HepG2 (cell line): ENCODE data around the gene ALPI. TPM values are rescaled to one million over a fixed set of nuclear protein-coding genes. Genes with fewer than 3 reads are reported as not detected.

Experiments
- ATAC-seq: fragments of 200-7000 bp; cut with Tn5 transposase; 3 replicates; pipeline ENCODE4 v1.9.1; 2020; ENCODE audit warnings: mild to moderate bottlenecking, moderate library complexity
- BruUV-seq: library from RNA; stranded (reverse); fragments of 400-500 nt; replicated peaks from 2 replicates; lab custom pipeline; 2021; lab: Mats Ljungman, UMichigan
- CTCF ChIA-PET: fragments of 300-600 bp; formaldehyde crosslinking; extraction: SDS; loops from one replicate; lab custom pipeline; 2021; ENCODE audit warnings: low total read pairs, inconsistent platforms, low intra/inter-chr PET ratio; lab: Yijun Ruan, JAX
- POLR2A ChIA-PET: fragments of 350-600 bp; sonication (Branson Sonifier 250); formaldehyde crosslinking; loops from one replicate; lab custom pipeline; 2020; ENCODE audit warnings: antibody characterized with exemption, inconsistent platforms; lab: Yijun Ruan, JAX
- DNase-seq: peaks from one replicate; pipeline ENCODE4 v3.0.0-alpha.2; 2015; ENCODE audit warnings: low spot score
- FAIRE-seq: peaks from 3 replicates; lab custom pipeline; 2011; peaks lifted over from hg19 to GRCh38; lab: Jason Lieb, UNC
- H2AFZ ChIP-seq: one replicate; pipeline ENCODE4 v1.6.1; 2011; ENCODE audit warnings: low read length, inconsistent platforms
- H3K27ac ChIP-seq: fragments of 300-600 bp; 3 replicates; pipeline ENCODE4 v1.8.0; 2011; ENCODE audit warnings: mixed run types, mild to moderate bottlenecking, mixed read lengths, low read length, inconsistent platforms; ENCODE audit not compliant: insufficient read depth; ENCODE audit errors: extremely low read length
- H3K27me3 ChIP-seq, 2 experiments: fragments of 200-600 bp in 1 of 2; 2 replicates in 1 of 2; 3 replicates in 1 of 2; pipeline versions ENCODE4 v1.6.0 to v1.8.0; 2011; ENCODE audit warnings: low read length in 2 of 2, mild to moderate bottlenecking in 2 of 2, moderate library complexity in 2 of 2, inconsistent platforms in 1 of 2; ENCODE audit not compliant: insufficient read depth in 2 of 2, control insufficient read depth in 1 of 2
- H3K36me3 ChIP-seq, 2 experiments: fragments of 200-600 bp in 1 of 2; replicated peaks in 1 of 2; 2 replicates in 1 of 2; 3 replicates in 1 of 2; pipeline versions ENCODE4 v1.5.1 to v1.8.0; 2011; ENCODE audit warnings: low read length in 2 of 2, inconsistent platforms in 1 of 2; ENCODE audit not compliant: insufficient read depth in 2 of 2, control insufficient read depth in 1 of 2
- H3K4me1 ChIP-seq: 2 replicates; pipeline ENCODE4 v1.5.1; 2012; ENCODE audit warnings: low read length, inconsistent platforms; ENCODE audit not compliant: insufficient read depth
- H3K4me2 ChIP-seq: 2 replicates; pipeline ENCODE4 v1.6.0; 2011; ENCODE audit warnings: low read depth, low read length, inconsistent platforms
- H3K4me3 ChIP-seq, 3 experiments: fragments of 200-600 bp in 1 of 3; sonication (generic), shearing (Covaris generic) in 1 of 3; replicated peaks in 1 of 3; 2 replicates each; pipeline ENCODE4 v1.5.1; 2011 to 2016; ENCODE audit warnings: low read length in 3 of 3, inconsistent platforms in 2 of 3, low read depth in 2 of 3, mild to moderate bottlenecking in 2 of 3, control low read depth in 1 of 3, mixed read lengths in 1 of 3; ENCODE audit not compliant: insufficient read depth in 1 of 3
- H3K79me2 ChIP-seq: one replicate; pipeline ENCODE4 v1.6.1; 2011; ENCODE audit warnings: low read length, inconsistent platforms; ENCODE audit not compliant: insufficient read depth
- H3K9ac ChIP-seq: 2 replicates; pipeline ENCODE4 v1.6.0; 2011; ENCODE audit warnings: mild to moderate bottlenecking, low read depth, low read length, inconsistent platforms; ENCODE audit not compliant: insufficient read depth
- H3K9me3 ChIP-seq: 2 replicates; pipeline ENCODE4 v1.5.1; 2012; ENCODE audit warnings: mild to moderate bottlenecking, low read length
- H4K20me1 ChIP-seq: 2 replicates; pipeline ENCODE4 v1.6.0; 2011; ENCODE audit warnings: inconsistent platforms, mild to moderate bottlenecking, low read length, moderate library complexity; ENCODE audit not compliant: insufficient read depth
- ARHGAP35 ChIP-seq: sonication (generic); formaldehyde crosslinking; IDR thresholded peaks from 2 replicates; pipeline ENCODE4 v1.9.0; 2022; ENCODE audit warnings: mild to moderate bottlenecking, inconsistent platforms, moderate library complexity, missing genetic modification reagents, borderline replicate concordance
- BRF2 ChIP-seq: sonication (generic); formaldehyde crosslinking; IDR thresholded peaks from 2 replicates; pipeline ENCODE4 v1.8.1; 2022; ENCODE audit warnings: mild to moderate bottlenecking, missing genetic modification reagents
- SMAD3 ChIP-seq: sonication (generic); formaldehyde crosslinking; IDR thresholded peaks from 2 replicates; pipeline ENCODE4 v1.4.0; 2020; ENCODE audit warnings: missing genetic modification reagents
- SP1 ChIP-seq, 2 experiments: fragments of 450-650 bp in 1 of 2; sonication (generic) in 1 of 2; formaldehyde crosslinking in 1 of 2; IDR thresholded peaks; 2 replicates each; pipeline versions ENCODE4 v1.4.0 to v1.6.1; 2016 to 2020; ENCODE audit warnings: missing genetic modification reagents in 1 of 2
- STAT5B ChIP-seq: sonication (generic); formaldehyde crosslinking; IDR thresholded peaks from 2 replicates; pipeline ENCODE4 v1.4.0; 2020; ENCODE audit warnings: missing genetic modification reagents
- ZBTB20 ChIP-seq: sonication (generic); formaldehyde crosslinking; IDR thresholded peaks from 2 replicates; pipeline ENCODE4 v1.8.1; 2023; ENCODE audit warnings: missing genetic modification reagents, low read depth, mild to moderate bottlenecking, borderline replicate concordance
- ZNF335 ChIP-seq: sonication (generic); formaldehyde crosslinking; IDR thresholded peaks from 2 replicates; pipeline ENCODE4 v1.4.0; 2020; ENCODE audit warnings: missing genetic modification reagents
- ZZZ3 ChIP-seq: sonication (generic); formaldehyde crosslinking; IDR thresholded peaks from 2 replicates; pipeline ENCODE4 v1.4.0; 2020; ENCODE audit warnings: missing genetic modification reagents, mild to moderate bottlenecking, borderline replicate concordance
- WGBS: methylation state at CpG from one replicate; pipeline ENCODE4 v1.1.6; 2017; ENCODE audit warnings: low lambda C conversion rate; 5-methylcytosine and 5-hydroxymethylcytosine counted together
- in situ Hi-C: cut with HindIII; loops from 2 replicates; pipeline ENCODE4 v1.10.0; 2017; ENCODE audit warnings: low pct_unique_long_range_greater_than_20kb; ENCODE audit not compliant: extremely low pct_ligation_motif_present
- intact Hi-C: fragments of 100-400 bp; cut with micrococcal nuclease; formaldehyde crosslinking; loops from one replicate; pipeline ENCODE4 v1.10.0; 2022; ENCODE audit not compliant: unreplicated experiment
- polyA plus RNA-seq, 8 experiments: library from polyadenylated mRNA; depleted of rRNA in 3 of 8; stranded (reverse) in 7 of 8; unstranded in 1 of 8; fragments of >200 nt; fragmentation: Illumina TruSeq in 4 of 8; extraction: Trizol in 4 of 8; gene quantifications; 2 replicates each; pipeline versions ENCODE4 v1.2.1 to v1.2.3, GENCODE V29; 2011 to 2016; ENCODE audit warnings: low read depth in 4 of 8, missing spikeins in 1 of 8, mixed read lengths in 1 of 8; ENCODE audit not compliant: insufficient read depth in 1 of 8
- total RNA-seq, 5 experiments: library from RNA; depleted of rRNA; stranded (reverse); fragments of >200 nt; fragmentation: Illumina TruSeq; extraction: Trizol; gene quantifications; 2 replicates each; pipeline ENCODE4 v1.2.3, GENCODE V29; 2016; ENCODE audit warnings: low read depth in 1 of 5
- TF ChIP-seq, protein P1 (sequence below): sonication (generic); formaldehyde crosslinking; IDR thresholded peaks from 2 replicates; pipeline ENCODE4 v1.8.1; 2023; ENCODE audit warnings: mild to moderate bottlenecking, missing genetic modification reagents, borderline replicate concordance

Gene ALPI
- total and polyA plus RNA-seq, 2 of the 13 experiments (the other 11 are each of a cell fraction or from before 2014, with no cell fraction given), result not detected

GRCh38 chr2:232415736-232416520 is 40.0 kb upstream of the ALPI start:
- BruUV-seq, result no TSS peak
- H3K4me3 ChIP-seq, result no peak overlapping the region
- H3K9me3 ChIP-seq, result no peaks in the 10 kb centered on the region
- FAIRE-seq (no peak), DNase-seq (no peak), ATAC-seq (no peak)
- no peak overlapping the region for H3K27ac ChIP-seq
- intact Hi-C loops, result no loop called here
- no peak overlapping the region for H3K4me2 ChIP-seq
- in situ Hi-C loops, result no loop called here
- no peaks in the 10 kb centered on the region for H3K79me2 ChIP-seq
- no peaks in the 10 kb centered on the region for H4K20me1 ChIP-seq
- no peak overlapping the region for H2AFZ ChIP-seq
- H3K36me3 ChIP-seq, result no peaks in the 10 kb centered on the region
- ChIA-PET POLR2A (no interaction called here), CTCF (no interaction called here)
- H3K4me1 ChIP-seq, result no peaks in the 10 kb centered on the region
- no peak overlapping the region for H3K9ac ChIP-seq
- H3K27me3 ChIP-seq, result peaks cover 13 to 70% of the 10 kb centered on the region in 2 experiments
- TF ChIP-seq SP1 (IDR thresholded peaks at IDR 0.05) (no peak), SP1 (CRISPR knock-in tag; IDR thresholded peaks at IDR 0.05) (no peak), BRF2 (CRISPR knock-in tag) (no peak), ZNF335 (no peak), ZBTB20 (CRISPR knock-in tag) (no peak), ZZZ3 (CRISPR knock-in tag) (no peak), ARHGAP35 (CRISPR knock-in tag) (no peak), SMAD3 (CRISPR knock-in tag) (no peak), STAT5B (CRISPR knock-in tag) (no peak)
- TF ChIP-seq, protein P1, sequence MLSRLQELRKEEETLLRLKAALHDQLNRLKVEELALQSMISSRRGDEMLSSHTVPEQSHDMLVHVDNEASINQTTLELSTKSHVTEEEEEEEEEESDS (CRISPR knock-in tag), result no peak
- WGBS, result 28% methylated on average over 10 of the region's 12 CpGs
